ENCODE data around the gene C6orf163. TPM values are rescaled to one million over a fixed set of nuclear protein-coding genes. Genes with fewer than 3 reads are reported as not detected.
A peak's percentile ranks its signal among the peaks of the same experiment; 100 is the strongest.

Gene C6orf163
- total RNA-seq, 1 experiment from 2014 or later, result 1.2 TPM

- no peaks in the 10 kb centered on the region for H3K27me3 Mint-ChIP-seq (ENCODE audit: low read depth)
- Histone ChIP-seq H3K4me2 (ENCODE audit: insufficient read depth, insufficient read length, low read length) (no peak overlapping the region), H4K91ac (ENCODE audit: insufficient read length, low read depth, low read length) (no peak overlapping the region), H2BK12ac (ENCODE audit: insufficient read length, low read depth, low read length) (no peak overlapping the region), H2BK120ac (ENCODE audit: low read depth, low read length, poor library complexity, severe bottlenecking) (no peak overlapping the region), H2BK20ac (ENCODE audit: low read depth, low read length, poor library complexity, severe bottlenecking) (no peak overlapping the region), H4K8ac (replicated peaks; ENCODE audit: insufficient read length, low read depth, low read length) (no peak overlapping the region), H2AFZ (ENCODE audit: low read length) (no peak overlapping the region), H3K79me2 (ENCODE audit: insufficient read depth, low read length) (no peaks in the 10 kb centered on the region), H3K18ac (ENCODE audit: insufficient read length, low read depth, low read length) (no peak overlapping the region), H3K14ac (ENCODE audit: insufficient read depth, low read length) (no peak overlapping the region), H3K23ac (ENCODE audit: insufficient read length, low read depth, low read length) (no peak overlapping the region), H3K27me3 (ENCODE audit: insufficient read depth, low read length) (no peaks in the 10 kb centered on the region), H3K56ac (ENCODE audit: insufficient read length, low read depth, low read length) (no peak overlapping the region), H3K9ac (ENCODE audit: extremely low read depth, insufficient read length, low read length) (no peak overlapping the region), H3T11ph (ENCODE audit: low read length) (no peak overlapping the region), H2AK5ac (ENCODE audit: insufficient read length, low read length) (no peak overlapping the region), H4K5ac (ENCODE audit: insufficient read length, low read depth, low read length) (no peak overlapping the region), H3K4me1 (ENCODE audit: insufficient read depth, low read length) (no peaks in the 10 kb centered on the region), H3K9me3 (ENCODE audit: control insufficient read depth, low read depth, low read length) (no peaks in the 10 kb centered on the region), H3K4ac (ENCODE audit: low read depth, low read length) (no peak overlapping the region), H3K23me2 (ENCODE audit: insufficient read length, low read depth, low read length, poor library complexity, severe bottlenecking) (no peaks in the 10 kb centered on the region), H4K20me1 (ENCODE audit: control insufficient read depth, insufficient read depth, insufficient read length) (no peaks in the 10 kb centered on the region), H3K79me1 (ENCODE audit: insufficient read depth, low read depth, low read length, poor library complexity, severe bottlenecking) (no peaks in the 10 kb centered on the region), H2BK15ac (ENCODE audit: low read depth, low read length) (no peak overlapping the region), H2BK5ac (ENCODE audit: insufficient read length, low read length) (no peak overlapping the region), H3K27ac (ENCODE audit: insufficient read length, low read depth, low read length) (no peak overlapping the region)
- H3K27ac Mint-ChIP-seq, result no peak overlapping the region
- H3K36me3 Mint-ChIP-seq (ENCODE audit: insufficient read depth in 1 of 3, low read depth in 3 of 3), result no peaks in the 10 kb centered on the region
- H3K4me3 Mint-ChIP-seq, result no peak overlapping the region
- no peak for DNase-seq
- WGBS (ENCODE audit: extremely low coverage, insufficient read length, low lambda C conversion rate), result no CpG with 5 or more reads among the region's 2 CpGs
- H3K9me3 Mint-ChIP-seq, result no peaks in the 10 kb centered on the region
- no peaks in the 10 kb centered on the region for H3K4me1 Mint-ChIP-seq
- peak; percentile 76 for TF ChIP-seq CTCF (conservative IDR thresholded peaks at IDR 0.05)
Measured at GRCh38 chr6:87393026-87393622, 48.5 kb downstream of the C6orf163 start.

Data from H9 (cell line).